Measurements from ENCODE around the gene C2orf69.

C2orf69 gene

DNA sequence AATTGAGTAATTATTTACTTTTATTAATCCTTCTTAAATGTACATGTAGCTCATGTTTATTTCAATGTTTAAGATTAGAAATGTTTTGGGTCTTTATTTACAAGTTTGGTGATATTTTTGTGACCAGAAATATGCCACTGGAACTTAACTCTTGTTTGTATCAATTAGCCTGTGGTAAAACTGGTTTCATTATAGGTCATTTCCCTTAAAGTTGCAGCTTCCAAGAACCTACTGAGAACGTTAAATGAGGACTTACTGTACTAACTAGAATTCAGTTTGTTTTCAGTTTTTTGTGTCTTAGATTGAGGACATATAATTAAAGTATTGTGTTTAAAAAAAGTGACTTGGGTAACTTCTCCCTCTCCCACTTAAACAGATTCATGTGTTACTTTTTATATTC, 39.9 kb downstream of the C2orf69 start:
- no peak for DNase-seq (ENCODE audit: insufficient read length)
- FAIRE-seq, result no peak
- TF ChIP-seq POLR2A (IDR thresholded peaks at IDR 0.05; ENCODE audit: low read depth, low read length), result no peak
- TF ChIP-seq TAF1 (IDR thresholded peaks at IDR 0.05; ENCODE audit: borderline replicate concordance, low read depth, low read length), result no peak

DNA sequence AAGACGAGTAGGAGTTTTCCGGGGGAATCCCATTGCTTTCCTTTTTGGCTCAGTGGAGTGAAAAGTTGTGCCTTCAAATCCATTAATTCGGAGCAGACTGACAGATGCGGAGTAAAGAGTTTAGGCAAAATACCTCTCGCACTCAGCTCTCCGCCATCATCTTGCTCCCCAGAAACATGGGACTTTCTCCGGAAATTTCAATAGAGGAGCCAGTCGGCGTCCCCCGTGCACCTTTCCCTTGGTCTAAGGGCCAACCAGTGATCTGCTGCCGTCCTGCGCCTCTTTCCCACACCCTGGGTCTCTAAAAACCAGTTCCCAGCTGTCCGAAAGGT, 43.9 kb downstream of the C2orf69 start:
- FAIRE-seq (no peak), DNase-seq (ENCODE audit: insufficient read length) (no peak)
- no peak for TF ChIP-seq POLR2AphosphoS5 (IDR thresholded peaks at IDR 0.05; ENCODE audit: low read depth, low read length)
- TF ChIP-seq POLR2A (IDR thresholded peaks at IDR 0.05; ENCODE audit: low read depth, low read length), result no peak
- no peak for TF ChIP-seq TAF1 (IDR thresholded peaks at IDR 0.05; ENCODE audit: borderline replicate concordance, low read depth, low read length)

DNA sequence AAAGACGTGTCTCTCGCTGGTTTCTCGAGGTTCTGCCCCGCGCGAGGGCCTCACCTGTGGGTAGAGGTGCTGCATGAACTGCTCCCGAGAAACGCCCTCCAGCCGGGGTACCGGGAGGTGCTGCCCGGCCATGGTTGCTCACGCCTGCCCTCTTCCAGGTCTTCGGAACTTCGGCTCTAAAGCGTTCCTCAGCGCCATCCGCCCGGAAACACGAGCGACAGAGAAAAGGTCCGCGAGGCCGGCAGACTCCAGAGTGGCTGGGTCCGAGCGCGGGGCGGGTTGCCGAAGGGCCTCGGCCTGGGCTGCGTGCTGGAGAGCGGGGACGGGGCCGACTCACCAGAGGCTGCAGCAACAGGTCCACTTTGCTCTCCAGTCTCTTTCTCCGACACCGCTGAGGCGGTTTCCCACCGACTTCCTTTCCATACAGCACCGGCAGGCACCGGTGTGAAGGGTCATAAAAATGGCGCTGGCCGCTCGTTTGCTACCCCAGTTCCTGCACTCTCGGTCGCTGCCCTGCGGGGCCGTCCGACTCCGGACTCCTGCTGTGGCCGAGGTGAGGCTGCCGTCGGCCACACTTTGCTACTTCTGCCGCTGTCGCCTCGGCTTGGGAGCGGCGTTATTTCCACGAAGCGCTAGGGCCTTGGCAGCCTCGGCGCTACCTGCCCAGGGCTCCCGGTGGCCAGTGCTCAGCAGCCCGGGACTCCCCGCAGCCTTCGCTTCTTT, 44.4 kb downstream of the C2orf69 start, which contains the start of the genes MAIP1 and TYW5:
TSS of gene MAIP1 (plus strand) at position 244 of the 723 bp plus-strand sequence. CDS start at position 461, 217 bp downstream.
TSS of gene TYW5 (minus strand) at position 153 of the 723 bp plus-strand sequence. CDS start at position 132, 21 bp downstream.
- peak; percentile 91 for FAIRE-seq
- peak; percentile 91 for TF ChIP-seq TAF1 (IDR thresholded peaks at IDR 0.05; ENCODE audit: borderline replicate concordance, low read depth, low read length)
- peak; percentile 90 for TF ChIP-seq POLR2AphosphoS5 (IDR thresholded peaks at IDR 0.05; ENCODE audit: low read depth, low read length)
- peak; percentile 90 for TF ChIP-seq POLR2A (IDR thresholded peaks at IDR 0.05; ENCODE audit: low read depth, low read length)

DNA sequence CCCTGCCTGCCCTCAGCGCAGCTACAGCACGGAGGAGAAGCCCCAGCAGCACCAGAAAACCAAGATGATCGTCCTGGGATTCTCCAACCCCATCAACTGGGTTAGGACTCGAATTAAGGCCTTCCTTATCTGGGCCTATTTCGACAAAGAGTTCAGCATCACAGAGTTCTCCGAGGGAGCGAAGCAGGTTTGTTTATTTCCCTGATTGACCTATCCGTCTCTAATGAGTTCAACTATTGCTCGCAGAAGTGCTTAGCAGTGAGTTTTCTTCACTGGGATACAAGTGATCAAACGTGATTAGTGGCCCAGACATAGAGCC, 44.9 kb downstream of the C2orf69 start:
- DNase-seq (ENCODE audit: insufficient read length) (no peak), FAIRE-seq (peak; percentile 14)
- no peak for TF ChIP-seq TAF1 (IDR thresholded peaks at IDR 0.05; ENCODE audit: borderline replicate concordance, low read depth, low read length)

More for the DNA sequence above, 44.4 kb downstream of the C2orf69 start, which contains the start of the genes MAIP1 and TYW5:
- peak; percentile 77 for DNase-seq (ENCODE audit: insufficient read length)

DNA sequence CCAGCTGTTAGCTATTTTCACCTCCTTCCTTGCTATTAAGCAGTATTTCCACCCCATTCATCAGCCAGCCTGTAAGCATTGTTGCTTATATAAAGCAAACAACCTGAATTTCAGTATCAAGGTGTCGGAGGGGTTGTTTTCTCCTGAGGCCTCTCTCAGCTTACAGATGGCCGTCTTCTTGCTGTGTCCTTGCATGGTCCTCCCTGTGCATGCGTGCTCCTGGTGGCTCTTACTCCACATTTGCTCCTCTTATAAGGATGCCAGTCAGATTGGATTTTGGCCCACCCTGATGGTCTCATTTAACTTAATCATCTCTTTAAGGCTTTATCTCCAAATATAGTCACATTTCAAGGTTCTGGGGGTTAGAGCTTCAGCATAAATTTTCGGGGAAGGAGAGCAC, 46.9 kb downstream of the C2orf69 start:
- FAIRE-seq, result no peak
- no peak for DNase-seq (ENCODE audit: insufficient read length)
- no peak for TF ChIP-seq POLR2AphosphoS5 (IDR thresholded peaks at IDR 0.05; ENCODE audit: low read depth, low read length)
- no peak for TF ChIP-seq POLR2A (IDR thresholded peaks at IDR 0.05; ENCODE audit: low read depth, low read length)
- no peak for TF ChIP-seq TAF1 (IDR thresholded peaks at IDR 0.05; ENCODE audit: borderline replicate concordance, low read depth, low read length)

DNA sequence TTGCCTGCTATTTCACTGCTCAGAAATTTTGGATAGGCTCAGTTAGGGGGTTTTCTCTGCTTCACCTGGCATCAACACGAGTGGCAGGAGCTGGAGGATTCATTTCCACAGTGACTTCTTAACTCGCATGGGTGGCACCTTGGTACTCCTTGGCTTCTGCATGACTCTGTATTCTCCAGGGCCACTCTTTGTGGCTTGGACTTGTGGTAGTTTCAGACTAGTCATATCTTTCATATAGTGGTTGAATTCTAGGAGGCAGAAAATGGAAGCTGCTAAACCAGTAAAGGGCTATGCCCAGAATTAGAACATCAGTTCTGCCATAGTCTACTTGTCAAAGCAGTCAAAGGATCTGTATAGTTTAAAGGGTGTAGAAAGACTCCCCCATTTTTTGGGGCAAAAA, 51.1 kb downstream of the C2orf69 start:
- DNase-seq (ENCODE audit: insufficient read length) (no peak), FAIRE-seq (no peak)
- TF ChIP-seq TAF1 (IDR thresholded peaks at IDR 0.05; ENCODE audit: borderline replicate concordance, low read depth, low read length) (no peak), POLR2AphosphoS5 (IDR thresholded peaks at IDR 0.05; ENCODE audit: low read depth, low read length) (no peak), POLR2A (IDR thresholded peaks at IDR 0.05; ENCODE audit: low read depth, low read length) (no peak)

DNA sequence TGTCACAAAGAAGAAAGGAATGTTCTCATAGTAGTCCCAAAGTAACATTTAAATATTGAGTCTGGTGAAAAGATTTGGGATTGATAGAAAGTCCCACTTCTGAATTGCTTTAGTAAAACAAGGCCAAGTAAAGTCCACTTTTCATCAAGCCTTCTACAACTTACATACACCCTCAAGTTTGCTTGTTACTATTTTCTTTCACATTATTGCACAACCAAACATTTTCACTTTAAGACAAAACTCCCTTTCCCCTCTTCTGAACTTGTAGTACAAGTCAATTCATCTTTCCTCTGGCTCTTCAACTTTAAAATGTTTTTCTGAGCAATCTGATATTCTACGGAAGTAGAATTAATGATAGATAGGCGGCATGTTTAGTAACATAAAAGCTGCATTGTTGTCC, 55.3 kb downstream of the C2orf69 start:
- no peak for FAIRE-seq
- DNase-seq (ENCODE audit: insufficient read length), result no peak
- TF ChIP-seq POLR2A (IDR thresholded peaks at IDR 0.05; ENCODE audit: low read depth, low read length), result no peak
- no peak for TF ChIP-seq TAF1 (IDR thresholded peaks at IDR 0.05; ENCODE audit: borderline replicate concordance, low read depth, low read length)
- TF ChIP-seq POLR2AphosphoS5 (IDR thresholded peaks at IDR 0.05; ENCODE audit: low read depth, low read length), result no peak

DNA sequence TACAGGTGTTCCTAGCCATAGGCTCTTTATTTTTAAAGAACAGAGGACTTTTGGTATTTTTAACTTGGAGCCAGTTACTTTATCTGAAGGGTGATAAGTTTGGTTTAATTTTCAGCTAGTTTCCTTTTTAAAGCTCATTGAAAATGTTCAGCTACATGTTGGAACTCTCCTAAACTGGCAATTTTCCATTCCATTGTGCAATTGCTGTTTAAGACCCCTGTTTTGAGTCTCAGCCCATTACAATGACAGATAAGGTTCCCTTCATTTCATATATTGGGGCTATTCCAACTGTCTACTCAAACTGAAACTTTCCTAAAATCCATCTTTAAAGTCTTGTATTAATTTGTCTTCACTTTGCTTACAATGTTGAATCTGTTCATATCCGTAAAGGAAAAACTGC, 55.9 kb downstream of the C2orf69 start:
- DNase-seq (ENCODE audit: insufficient read length) (no peak), FAIRE-seq (no peak)
- TF ChIP-seq POLR2AphosphoS5 (IDR thresholded peaks at IDR 0.05; ENCODE audit: low read depth, low read length), result no peak
- no peak for TF ChIP-seq POLR2A (IDR thresholded peaks at IDR 0.05; ENCODE audit: low read depth, low read length)
- no peak for TF ChIP-seq TAF1 (IDR thresholded peaks at IDR 0.05; ENCODE audit: borderline replicate concordance, low read depth, low read length)

DNA sequence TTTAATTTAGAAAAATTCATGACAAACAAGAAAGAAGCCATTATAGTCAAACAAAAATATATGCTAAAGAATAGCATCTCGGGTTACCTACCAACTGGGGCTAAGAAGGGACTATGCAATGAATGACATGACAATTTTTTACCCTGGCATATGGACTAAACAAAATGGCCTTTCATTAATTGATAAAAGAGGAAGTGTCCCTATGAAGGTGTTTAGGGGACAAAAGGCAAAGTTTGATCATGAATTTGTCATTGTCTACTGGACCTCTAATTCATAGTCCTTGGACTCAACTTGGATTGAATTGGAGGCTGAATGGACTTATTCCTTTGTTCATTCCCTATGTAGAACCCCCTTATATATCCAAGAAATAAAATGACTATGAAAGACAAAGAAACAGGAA, 57.0 kb downstream of the C2orf69 start:
- DNase-seq (ENCODE audit: insufficient read length), result no peak
- FAIRE-seq, result no peak
- TF ChIP-seq POLR2A (IDR thresholded peaks at IDR 0.05; ENCODE audit: low read depth, low read length), result no peak
- no peak for TF ChIP-seq POLR2AphosphoS5 (IDR thresholded peaks at IDR 0.05; ENCODE audit: low read depth, low read length)
- TF ChIP-seq TAF1 (IDR thresholded peaks at IDR 0.05; ENCODE audit: borderline replicate concordance, low read depth, low read length), result no peak

DNA sequence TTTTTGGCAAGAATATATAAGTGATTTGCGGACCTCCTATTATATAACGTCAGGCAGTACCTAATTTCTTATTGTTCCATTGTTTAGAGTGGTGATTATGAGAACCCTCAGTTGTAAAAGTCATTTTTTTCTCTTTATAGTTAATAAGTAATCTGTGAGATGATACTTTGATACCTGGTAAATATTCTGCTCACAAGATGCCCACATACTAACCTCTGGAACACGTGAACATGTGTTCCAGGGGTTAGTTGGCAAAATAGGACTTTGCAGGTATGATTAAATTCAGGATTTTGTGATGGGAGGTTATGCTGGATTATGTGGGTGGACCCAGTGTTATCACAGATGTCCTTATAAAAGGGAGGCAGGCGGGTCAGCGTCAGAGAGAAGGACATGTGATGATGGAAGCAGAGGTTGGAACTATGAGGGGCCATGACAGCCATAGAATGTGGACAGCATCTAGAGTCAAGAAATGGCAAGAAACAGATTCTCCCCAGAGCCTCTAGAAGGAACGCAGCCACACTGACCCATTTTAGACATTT, 61.1 kb downstream of the C2orf69 start:
- DNase-seq (ENCODE audit: insufficient read length), result no peak
- TF ChIP-seq POLR2A (IDR thresholded peaks at IDR 0.05; ENCODE audit: low read depth, low read length), result no peak
- no peak for TF ChIP-seq TAF1 (IDR thresholded peaks at IDR 0.05; ENCODE audit: borderline replicate concordance, low read depth, low read length)
- TF ChIP-seq POLR2AphosphoS5 (IDR thresholded peaks at IDR 0.05; ENCODE audit: low read depth, low read length), result no peak
- FAIRE-seq, result no peak

DNA sequence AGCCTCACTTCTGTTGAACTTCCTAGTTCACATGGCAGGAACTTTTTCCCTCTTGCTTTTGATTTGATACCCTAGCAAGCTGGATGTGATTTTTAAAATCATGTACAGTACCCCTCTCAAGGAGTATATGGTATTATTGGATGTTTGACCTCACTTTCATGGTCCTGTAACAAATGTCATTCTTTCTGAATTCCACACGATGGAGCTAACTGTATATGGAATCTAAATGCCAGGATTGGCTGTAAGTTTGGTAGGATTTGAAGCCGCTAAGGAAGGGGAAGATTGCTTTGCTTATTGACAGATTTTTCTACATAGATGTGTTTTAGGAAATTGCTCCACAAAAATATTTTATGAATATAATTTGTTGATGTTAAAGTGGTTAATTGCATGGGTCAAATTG, 62.6 kb downstream of the C2orf69 start:
- FAIRE-seq (no peak), DNase-seq (ENCODE audit: insufficient read length) (no peak)
- TF ChIP-seq POLR2A (IDR thresholded peaks at IDR 0.05; ENCODE audit: low read depth, low read length), result no peak
- no peak for TF ChIP-seq TAF1 (IDR thresholded peaks at IDR 0.05; ENCODE audit: borderline replicate concordance, low read depth, low read length)
- TF ChIP-seq POLR2AphosphoS5 (IDR thresholded peaks at IDR 0.05; ENCODE audit: low read depth, low read length), result no peak

DNA sequence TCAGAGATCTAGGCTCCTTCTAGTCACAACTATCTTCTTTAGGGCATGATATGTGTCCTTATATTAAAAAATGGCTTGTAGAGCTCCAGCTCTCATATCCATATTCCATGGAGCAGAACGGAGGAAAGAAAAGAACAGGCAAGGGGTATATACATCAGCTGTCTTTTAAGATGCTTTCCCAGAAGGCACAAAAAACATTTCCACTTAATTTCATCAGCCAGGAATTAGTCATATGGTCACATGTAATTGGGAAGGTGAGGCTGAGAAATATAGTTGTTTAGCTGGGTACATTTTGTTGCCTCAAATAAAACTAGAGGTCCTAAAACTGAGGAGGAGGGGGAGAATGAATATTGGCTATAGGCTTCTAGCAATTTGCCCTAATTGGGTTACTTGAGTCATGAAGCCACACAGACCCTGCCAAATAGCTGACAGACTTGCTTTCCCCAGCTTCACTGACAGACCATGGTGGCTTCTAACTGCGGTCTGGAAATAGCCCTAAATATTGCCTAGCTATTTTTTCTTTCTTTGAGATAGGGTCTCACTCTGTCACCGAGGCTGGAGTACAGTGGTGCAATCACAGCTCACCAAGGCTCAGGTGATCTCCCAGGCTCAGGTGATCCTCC, 64.3 kb downstream of the C2orf69 start:
- FAIRE-seq (no peak), DNase-seq (ENCODE audit: insufficient read length) (no peak)
- TF ChIP-seq TAF1 (IDR thresholded peaks at IDR 0.05; ENCODE audit: borderline replicate concordance, low read depth, low read length) (no peak), POLR2A (IDR thresholded peaks at IDR 0.05; ENCODE audit: low read depth, low read length) (no peak), POLR2AphosphoS5 (IDR thresholded peaks at IDR 0.05; ENCODE audit: low read depth, low read length) (no peak)
